Naive B cell (primary cell): ENCODE measurements around the gene TAS2R4. TPM values are rescaled to one million over a fixed set of nuclear protein-coding genes. Genes with fewer than 3 reads are reported as not detected.
"Not testable (repeated sequence)": the region's sequence is repeated elsewhere in the genome, so short reads cannot be mapped to it uniquely, and the experiment has no call there.

Experiments
- ATAC-seq, 2 donors: fragments of 150-1000 bp; cut with Tn5 transposase; 2 replicates each; pipeline ENCODE4 v1.10.0; 2021; ENCODE audit warnings: low read depth in 2 of 2, mild to moderate bottlenecking in 2 of 2, moderate library complexity in 2 of 2
- DNase-seq: peaks from one replicate; pipeline ENCODE4 v3.0.0; 2022
- H3K27ac Mint-ChIP-seq, 6 donors: one replicate each; pipeline ENCODE4 v1.8.0; 2020 to 2022; ENCODE audit warnings: mild to moderate bottlenecking in 6 of 6, mixed read lengths in 6 of 6, moderate library complexity in 5 of 6, inconsistent platforms in 2 of 6
- H3K27me3 Mint-ChIP-seq, 3 donors: one replicate each; pipeline ENCODE4 v1.8.0; 2021 to 2022; ENCODE audit warnings: mixed read lengths in 3 of 3, mild to moderate bottlenecking in 1 of 3
- H3K36me3 Mint-ChIP-seq, 2 donors: one replicate each; pipeline ENCODE4 v1.8.0; 2020 to 2022; ENCODE audit warnings: mixed read lengths in 2 of 2, inconsistent platforms in 1 of 2, mild to moderate bottlenecking in 1 of 2
- H3K4me1 Mint-ChIP-seq, 3 donors: one replicate each; pipeline ENCODE4 v1.8.0; 2020 to 2022; ENCODE audit warnings: mixed read lengths in 3 of 3, inconsistent platforms in 1 of 3, mild to moderate bottlenecking in 1 of 3, moderate library complexity in 1 of 3
- H3K4me3 Mint-ChIP-seq, 8 donors: one replicate each; pipeline ENCODE4 v1.8.0; 2020 to 2022; ENCODE audit warnings: mild to moderate bottlenecking in 8 of 8, mixed read lengths in 8 of 8, moderate library complexity in 8 of 8, inconsistent platforms in 2 of 8
- H3K9me3 Mint-ChIP-seq, 7 donors: one replicate each; pipeline ENCODE4 v1.8.0; 2020 to 2022; ENCODE audit warnings: mixed read lengths in 7 of 7, mild to moderate bottlenecking in 5 of 7, inconsistent platforms in 2 of 7, moderate library complexity in 1 of 7
- polyA plus RNA-seq, 6 donors: library from polyadenylated mRNA; unstranded; fragments of 300-500 nt; fragmentation: Illumina TruSeq; gene quantifications; one replicate each; pipeline ENCODE4 v1.2.3, GENCODE V29; 2021; ENCODE audit warnings: low read depth in 6 of 6

TAS2R4 gene
- polyA plus RNA-seq: under 1 TPM in 1 of 6 donors, not detected in 5; 0.10 TPM

- Mint-ChIP-seq H3K4me3 (peak within 1 kb of the TSS in 1 of 8 donors; percentile 41), H3K36me3 (peaks cover 29 to 39% of the 10 kb centered on the region in 2 donors), H3K27ac (peak within 1 kb of the TSS in 1 of 6 donors; percentile 46), H3K27me3 (no peaks in the 10 kb centered on the region), H3K9me3 (peaks cover 0 to 10% (median 5%) of the 10 kb centered on the region in 7 donors), H3K4me1 (peaks cover 0 to 4% (median 0%) of the 10 kb centered on the region in 3 donors)
- DNase-seq (no peak), ATAC-seq (no peak)
These were observed at the start of gene TAS2R4 for GRCh38 chr7:141776374-141776773. Gene TAS2R4 (plus strand): TSS chr7:141776674. CDS start chr7:141778489, 1,815 bp downstream.

- peaks cover 0 to 4% (median 0%) of the 10 kb centered on the region in 3 donors for H3K4me1 Mint-ChIP-seq
- no peaks in the 10 kb centered on the region for H3K9me3 Mint-ChIP-seq
- DNase-seq: no peak
- H3K27ac Mint-ChIP-seq: no peak overlapping the region
- ATAC-seq: no peak
- H3K4me3 Mint-ChIP-seq: no peak overlapping the region
- H3K36me3 Mint-ChIP-seq: no peaks in the 10 kb centered on the region
- H3K27me3 Mint-ChIP-seq: peaks cover 0 to 6% (median 5%) of the 10 kb centered on the region in 3 donors
These were observed 47.5 kb upstream of the TAS2R4 start for GRCh38 chr7:141729020-141729419.

GRCh38 chr7:141731476-141732149, 44.9 kb upstream of the TAS2R4 start:
- Mint-ChIP-seq H3K9me3 (no peaks in the 10 kb centered on the region), H3K27ac (no peak overlapping the region), H3K27me3 (peaks cover 0 to 6% (median 5%) of the 10 kb centered on the region in 3 donors), H3K4me3 (peak overlapping the region in 1 of 8 donors; percentile 30), H3K36me3 (no peaks in the 10 kb centered on the region), H3K4me1 (peaks cover 0 to 4% (median 0%) of the 10 kb centered on the region in 3 donors)
- ATAC-seq: no peak
- no peak for DNase-seq

GRCh38 chr7:141737118-141737835, 39.2 kb upstream of the TAS2R4 start:
- peaks cover 13 to 15% of the 10 kb centered on the region in 2 donors for H3K36me3 Mint-ChIP-seq
- H3K9me3 Mint-ChIP-seq: no peaks in the 10 kb centered on the region
- H3K4me3 Mint-ChIP-seq: peak overlapping the region; percentile 92 to 100 (median 99)
- H3K27ac Mint-ChIP-seq: peak overlapping the region; percentile 94 to 99 (median 98)
- H3K4me1 Mint-ChIP-seq: peaks cover 23 to 36% (median 31%) of the 10 kb centered on the region in 3 donors
- ATAC-seq: peak in 1 of 2 donors; percentile 11
- no peaks in the 10 kb centered on the region for H3K27me3 Mint-ChIP-seq
- no peak for DNase-seq

- Mint-ChIP-seq H3K27me3 (no peaks in the 10 kb centered on the region), H3K4me3 (peak within 1 kb of the TSS; percentile 92 to 100 (median 99)), H3K27ac (peak within 1 kb of the TSS; percentile 94 to 99 (median 98)), H3K9me3 (no peaks in the 10 kb centered on the region), H3K4me1 (peaks cover 28 to 36% (median 35%) of the 10 kb centered on the region in 3 donors), H3K36me3 (peaks cover 18 to 22% of the 10 kb centered on the region in 2 donors)
- peak; percentile 77 to 81 for ATAC-seq
- DNase-seq: peak; percentile 91
These were observed 38.5 kb upstream of the TAS2R4 start, which contains the start of gene SSBP1 for GRCh38 chr7:141737836-141738591. Gene SSBP1 (plus strand): TSS chr7:141738358. CDS start chr7:141739167, 809 bp downstream.

GRCh38 chr7:141738592-141739013, 37.9 kb upstream of the TAS2R4 start:
- H3K36me3 Mint-ChIP-seq: peaks cover 20 to 28% of the 10 kb centered on the region in 2 donors
- ATAC-seq: no peak
- peak overlapping the region; percentile 92 to 100 (median 99) for H3K4me3 Mint-ChIP-seq
- peak overlapping the region; percentile 94 to 99 (median 98) for H3K27ac Mint-ChIP-seq
- H3K27me3 Mint-ChIP-seq: no peaks in the 10 kb centered on the region
- no peaks in the 10 kb centered on the region for H3K9me3 Mint-ChIP-seq
- no peak for DNase-seq
- peaks cover 31 to 36% (median 35%) of the 10 kb centered on the region in 3 donors for H3K4me1 Mint-ChIP-seq

GRCh38 chr7:141739250-141739649, 37.2 kb upstream of the TAS2R4 start:
- no peaks in the 10 kb centered on the region for H3K9me3 Mint-ChIP-seq
- peak overlapping the region in 4 of 6 donors; percentile 39 to 95 (median 59) for H3K27ac Mint-ChIP-seq
- no peak for DNase-seq
- H3K4me1 Mint-ChIP-seq: peaks cover 31 to 41% (median 35%) of the 10 kb centered on the region in 3 donors
- peaks cover 26 to 34% of the 10 kb centered on the region in 2 donors for H3K36me3 Mint-ChIP-seq
- peak overlapping the region in 7 of 8 donors; percentile 73 to 100 (median 96) for H3K4me3 Mint-ChIP-seq
- H3K27me3 Mint-ChIP-seq: no peaks in the 10 kb centered on the region
- no peak for ATAC-seq

GRCh38 chr7:141742229-141742628, 34.2 kb upstream of the TAS2R4 start:
- Mint-ChIP-seq H3K4me1 (peaks cover 31 to 39% (median 33%) of the 10 kb centered on the region in 3 donors), H3K27me3 (no peaks in the 10 kb centered on the region), H3K36me3 (peaks cover 26 to 39% of the 10 kb centered on the region in 2 donors), H3K4me3 (no peak overlapping the region), H3K27ac (no peak overlapping the region), H3K9me3 (no peaks in the 10 kb centered on the region)
- ATAC-seq (no peak), DNase-seq (no peak)

GRCh38 chr7:141744131-141744530, 32.3 kb upstream of the TAS2R4 start:
- DNase-seq (no peak), ATAC-seq (no peak)
- peak overlapping the region in 1 of 6 donors; percentile 48 for H3K27ac Mint-ChIP-seq
- H3K4me1 Mint-ChIP-seq: peaks cover 17 to 24% (median 22%) of the 10 kb centered on the region in 3 donors
- H3K9me3 Mint-ChIP-seq: no peaks in the 10 kb centered on the region
- peaks cover 23 to 39% of the 10 kb centered on the region in 2 donors for H3K36me3 Mint-ChIP-seq
- no peaks in the 10 kb centered on the region for H3K27me3 Mint-ChIP-seq
- H3K4me3 Mint-ChIP-seq: no peak overlapping the region

GRCh38 chr7:141748396-141748795, 28.1 kb upstream of the TAS2R4 start:
- Mint-ChIP-seq H3K9me3 (peaks cover 0 to 35% (median 31%) of the 10 kb centered on the region in 7 donors), H3K27me3 (no peaks in the 10 kb centered on the region), H3K36me3 (peaks cover 49 to 51% of the 10 kb centered on the region in 2 donors)

GRCh38 chr7:141751904-141752303, 24.6 kb upstream of the TAS2R4 start:
- H3K36me3 Mint-ChIP-seq: peaks cover 57 to 67% of the 10 kb centered on the region in 2 donors
- not testable (repeated sequence) for H3K4me1 Mint-ChIP-seq, H3K27me3 Mint-ChIP-seq, DNase-seq, H3K4me3 Mint-ChIP-seq, ATAC-seq
- H3K9me3 Mint-ChIP-seq: peaks cover 0 to 36% (median 31%) of the 10 kb centered on the region in 7 donors
- H3K27ac Mint-ChIP-seq: peak overlapping the region in 1 of 6 donors; percentile 37

More at GRCh38 chr7:141748396-141748795, 28.1 kb upstream of the TAS2R4 start:
- DNase-seq (no peak), ATAC-seq (no peak)
- Mint-ChIP-seq H3K4me3 (no peak overlapping the region), H3K27ac (no peak overlapping the region), H3K4me1 (peaks cover 0 to 6% (median under 1%) of the 10 kb centered on the region in 3 donors)

- Mint-ChIP-seq H3K4me3 (no peak overlapping the region), H3K27me3 (no peaks in the 10 kb centered on the region), H3K4me1 (peaks cover 0 to 4% (median 4%) of the 10 kb centered on the region in 3 donors), H3K27ac (no peak overlapping the region), H3K9me3 (peaks cover 0 to 36% (median 31%) of the 10 kb centered on the region in 7 donors), H3K36me3 (peaks cover 61 to 72% of the 10 kb centered on the region in 2 donors)
- DNase-seq: no peak
- no peak for ATAC-seq
These were observed 23.8 kb upstream of the TAS2R4 start for GRCh38 chr7:141752634-141753033.
